ENCODE results near the gene DGKI. TPM values are rescaled to one million over a fixed set of nuclear protein-coding genes. Genes with fewer than 3 reads are reported as not detected.

Gene DGKI
- total RNA-seq, 1 experiment from 2014 or later, result 0.15 TPM

DNA sequence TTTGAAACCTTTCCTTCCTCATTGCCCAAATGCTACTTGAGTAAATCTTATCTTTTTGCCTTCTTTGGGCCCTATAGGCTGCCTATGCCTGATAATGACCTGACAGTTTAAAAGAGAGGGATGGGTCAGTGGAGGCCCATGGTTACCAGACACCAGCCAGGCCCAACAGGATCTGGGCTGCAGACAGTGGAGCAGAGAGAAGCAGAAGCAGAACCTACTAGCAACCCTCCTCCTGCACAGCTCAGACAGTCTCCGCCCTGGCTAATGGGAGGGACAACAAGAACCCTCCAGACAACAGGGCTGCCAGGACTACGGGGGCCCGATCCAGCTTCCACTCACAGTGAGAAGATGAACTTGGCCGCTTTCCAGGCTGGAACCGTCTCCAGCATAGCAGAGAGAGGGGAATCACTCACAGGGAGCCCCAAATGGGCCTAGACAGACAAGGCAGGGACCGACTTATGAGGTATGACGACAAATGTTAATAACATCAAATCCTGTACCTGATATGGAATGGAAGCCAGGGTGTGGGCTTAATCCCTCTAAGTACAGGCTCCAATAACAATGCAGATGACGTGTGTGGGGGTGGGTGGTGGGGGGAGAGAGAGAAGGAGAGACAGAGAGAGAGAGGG, 31.7 kb upstream of the DGKI start:
- H3K4me1 ChIP-seq (ENCODE audit: control insufficient read depth in 1 of 2, insufficient read depth in 2 of 2, low read length in 2 of 2), result peaks cover 16 to 22% of the 10 kb centered on the region in 2 experiments
- no peaks in the 10 kb centered on the region for H4K20me1 ChIP-seq (ENCODE audit: insufficient read depth)
- no peak for DNase-seq (ENCODE audit: low read depth, low spot score)
- ChIA-PET CTCF (no interaction called here), POLR2A (no interaction called here), RAD21 (ENCODE audit: low non-redundant PET in 1 of 2, low total read pairs in 2 of 2, uncharacterized antibody in 2 of 2, unreplicated experiment in 2 of 2) (no interaction called here)
- H3K27ac ChIP-seq (ENCODE audit: low read depth, low read length), result no peak overlapping the region
- TF ChIP-seq SRF (IDR thresholded peaks at IDR 0.05; ENCODE audit: low read depth), result no peak
- TF ChIP-seq CBX3 (IDR thresholded peaks at IDR 0.05; ENCODE audit: low read depth), result no peak
- TF ChIP-seq ZFX (IDR thresholded peaks at IDR 0.05), result no peak
- TF ChIP-seq POLR2AphosphoS5 (IDR thresholded peaks at IDR 0.05; ENCODE audit: low read depth, low read length), result no peak
- no peak for TF ChIP-seq YY1 (IDR thresholded peaks at IDR 0.05; ENCODE audit: extremely low read depth, insufficient replicate concordance, low read depth, low read length)
- no peak for TF ChIP-seq ATF3 (IDR thresholded peaks at IDR 0.05)
- no peak for TF ChIP-seq CEBPB (IDR thresholded peaks at IDR 0.05; ENCODE audit: low read depth)
- TF ChIP-seq, protein P1, sequence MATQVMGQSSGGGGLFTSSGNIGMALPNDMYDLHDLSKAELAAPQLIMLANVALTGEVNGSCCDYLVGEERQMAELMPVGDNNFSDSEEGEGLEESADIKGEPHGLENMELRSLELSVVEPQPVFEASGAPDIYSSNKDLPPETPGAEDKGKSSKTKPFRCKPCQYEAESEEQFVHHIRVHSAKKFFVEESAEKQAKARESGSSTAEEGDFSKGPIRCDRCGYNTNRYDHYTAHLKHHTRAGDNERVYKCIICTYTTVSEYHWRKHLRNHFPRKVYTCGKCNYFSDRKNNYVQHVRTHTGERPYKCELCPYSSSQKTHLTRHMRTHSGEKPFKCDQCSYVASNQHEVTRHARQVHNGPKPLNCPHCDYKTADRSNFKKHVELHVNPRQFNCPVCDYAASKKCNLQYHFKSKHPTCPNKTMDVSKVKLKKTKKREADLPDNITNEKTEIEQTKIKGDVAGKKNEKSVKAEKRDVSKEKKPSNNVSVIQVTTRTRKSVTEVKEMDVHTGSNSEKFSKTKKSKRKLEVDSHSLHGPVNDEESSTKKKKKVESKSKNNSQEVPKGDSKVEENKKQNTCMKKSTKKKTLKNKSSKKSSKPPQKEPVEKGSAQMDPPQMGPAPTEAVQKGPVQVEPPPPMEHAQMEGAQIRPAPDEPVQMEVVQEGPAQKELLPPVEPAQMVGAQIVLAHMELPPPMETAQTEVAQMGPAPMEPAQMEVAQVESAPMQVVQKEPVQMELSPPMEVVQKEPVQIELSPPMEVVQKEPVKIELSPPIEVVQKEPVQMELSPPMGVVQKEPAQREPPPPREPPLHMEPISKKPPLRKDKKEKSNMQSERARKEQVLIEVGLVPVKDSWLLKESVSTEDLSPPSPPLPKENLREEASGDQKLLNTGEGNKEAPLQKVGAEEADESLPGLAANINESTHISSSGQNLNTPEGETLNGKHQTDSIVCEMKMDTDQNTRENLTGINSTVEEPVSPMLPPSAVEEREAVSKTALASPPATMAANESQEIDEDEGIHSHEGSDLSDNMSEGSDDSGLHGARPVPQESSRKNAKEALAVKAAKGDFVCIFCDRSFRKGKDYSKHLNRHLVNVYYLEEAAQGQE (IDR thresholded peaks at IDR 0.05; ENCODE audit: low read depth), result no peak
- TF ChIP-seq ZNF274 (IDR thresholded peaks at IDR 0.05; ENCODE audit: low read depth, low read length), result no peak
- no peak for TF ChIP-seq FOSL1 (IDR thresholded peaks at IDR 0.05; ENCODE audit: low read depth)
- TF ChIP-seq CTCF (IDR thresholded peaks at IDR 0.05 in 2 of 3, conservative IDR thresholded peaks at IDR 0.05 in 1 of 3; ENCODE audit: borderline replicate concordance in 1 of 3, insufficient read depth in 1 of 3, low read depth in 2 of 3, low read length in 2 of 3), result no peak
- TF ChIP-seq SIN3A (IDR thresholded peaks at IDR 0.05; ENCODE audit: low read depth), result no peak
- TF ChIP-seq EZH2phosphoT487 (IDR thresholded peaks at IDR 0.05; ENCODE audit: borderline replicate concordance), result no peak
- no peak for TF ChIP-seq EGR1 (IDR thresholded peaks at IDR 0.05; ENCODE audit: low read depth)
- TF ChIP-seq MAX (IDR thresholded peaks at IDR 0.05), result no peak
- TF ChIP-seq JUND (IDR thresholded peaks at IDR 0.05), result no peak
- no peak for TF ChIP-seq RAD21 (IDR thresholded peaks at IDR 0.05; ENCODE audit: low read depth)
- no peak for TF ChIP-seq TCF7L2 (IDR thresholded peaks at IDR 0.05; ENCODE audit: borderline replicate concordance, extremely low read depth, insufficient read depth, insufficient read length)
- TF ChIP-seq SP1 (IDR thresholded peaks at IDR 0.05; ENCODE audit: low read depth), result no peak
- ATAC-seq, result no peak
- intact Hi-C loops (cut with micrococcal nuclease), result no loop called here
- H3K4me2 ChIP-seq (ENCODE audit: low read length), result no peak overlapping the region
- peaks cover 0 to 5% of the 10 kb centered on the region in 2 experiments; a peak in 3 of 4 replicates for H3K36me3 ChIP-seq (ENCODE audit: control insufficient read depth in 1 of 2, insufficient read depth in 2 of 2, low read length in 2 of 2)
- no peaks in the 10 kb centered on the region for H3K9me2 ChIP-seq (ENCODE audit: insufficient read depth)
- TSS peak; percentile 12 for BruUV-seq (replicated peaks)
- H3K9me3 ChIP-seq (ENCODE audit: control insufficient read depth in 1 of 2, insufficient read depth in 1 of 2, low read depth in 1 of 2, low read length in 2 of 2), result no peaks in the 10 kb centered on the region
- no peaks in the 10 kb centered on the region for H3K79me2 ChIP-seq (ENCODE audit: insufficient read depth, low read length)
- no peak overlapping the region for H3K9ac ChIP-seq (ENCODE audit: low read length)
- H2AFZ ChIP-seq (ENCODE audit: low read depth, low read length, poor library complexity, severe bottlenecking), result no peak overlapping the region
- no peak overlapping the region for H3K4me3 ChIP-seq (replicated peaks in 1 of 2; ENCODE audit: low read depth in 1 of 2, low read length in 2 of 2)
- H3K27me3 ChIP-seq (ENCODE audit: insufficient read depth, low read length), result no peaks in the 10 kb centered on the region

All from HCT116 (cell line).